ENCODE measurements around the gene TOMM22.

TOMM22 gene

GRCh38 chr22:38733724-38734381 is 52.1 kb downstream of the TOMM22 start:
- DNase-seq (ENCODE audit: low read depth): peak; percentile 26

GRCh38 chr22:38734421-38735100 is 52.8 kb downstream of the TOMM22 start:
- DNase-seq (ENCODE audit: low read depth): no peak

Data from iris pigment epithelial cell (primary cell).